Activated naive CD8-positive, alpha-beta T cell treated with anti-CD3 and anti-CD28 coated beads, Interleukin-2, amount 50 U/mL, for 24 hours (primary cell): ENCODE data around the gene CBFA2T2.
"Not testable (repeated sequence)": the region's sequence is repeated elsewhere in the genome, so short reads cannot be mapped to it uniquely, and the experiment has no call there.

Source experiments
- ATAC-seq: fragments of 150-1000 bp; cut with Tn5 transposase; one replicate; pipeline ENCODE4 v1.10.0; 2021
- DNase-seq: peaks from one replicate; pipeline ENCODE4 v3.0.0; 2021
- H3K27ac Mint-ChIP-seq: one replicate; pipeline ENCODE4 v1.8.0; 2021; ENCODE audit warnings: mild to moderate bottlenecking, mixed read lengths
- H3K27me3 Mint-ChIP-seq: one replicate; pipeline ENCODE4 v1.8.0; 2021; ENCODE audit warnings: mixed read lengths
- H3K36me3 Mint-ChIP-seq: one replicate; pipeline ENCODE4 v1.8.0; 2021; ENCODE audit warnings: low read depth, mixed read lengths
- H3K4me1 Mint-ChIP-seq: one replicate; pipeline ENCODE4 v1.8.0; 2021; ENCODE audit warnings: mixed read lengths
- H3K4me3 Mint-ChIP-seq: one replicate; pipeline ENCODE4 v1.8.0; 2021; ENCODE audit warnings: mild to moderate bottlenecking, moderate library complexity, mixed read lengths
- H3K9me3 Mint-ChIP-seq: one replicate; pipeline ENCODE4 v1.8.0; 2021; ENCODE audit warnings: mixed read lengths

CBFA2T2 gene

DNA sequence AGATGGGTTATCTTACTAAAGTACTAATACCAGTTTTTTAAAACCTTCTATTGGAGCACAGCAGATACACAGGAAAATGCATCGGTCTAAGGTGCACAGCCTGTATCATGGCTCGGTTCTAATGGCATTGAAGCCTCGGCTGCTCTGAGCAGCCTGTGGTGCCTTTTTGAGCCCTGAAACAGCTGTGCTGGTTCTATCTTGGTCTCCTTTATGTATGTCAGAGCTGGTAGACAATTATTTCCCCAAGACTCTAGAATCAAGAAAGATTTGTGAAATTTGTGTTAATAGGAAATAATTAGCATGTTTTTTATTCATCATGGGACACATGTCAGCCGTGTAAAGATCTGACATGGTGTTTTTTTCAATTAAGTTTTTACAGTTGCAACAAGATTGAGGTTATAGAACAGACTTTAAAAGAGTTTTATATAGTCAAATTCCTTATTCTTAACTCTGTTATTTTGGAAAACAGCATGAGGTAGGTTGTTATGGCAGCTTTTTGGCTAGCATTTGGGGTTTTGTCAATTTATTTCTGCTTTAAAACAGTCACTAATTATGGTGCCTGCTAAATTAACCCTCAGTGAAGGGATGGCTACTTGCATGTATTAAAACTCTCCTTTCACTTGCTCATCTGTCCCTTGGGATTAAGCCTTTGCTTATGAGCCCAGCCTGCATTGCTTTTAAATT is 132.0 kb downstream of the CBFA2T2 start:
- ATAC-seq: no peak

GRCh38 chr20:33622705-33623365 is 132.9 kb downstream of the CBFA2T2 start:
- peaks cover 16% of the 10 kb centered on the region for H3K36me3 Mint-ChIP-seq
- H3K27ac Mint-ChIP-seq: no peak overlapping the region
- H3K27me3 Mint-ChIP-seq: no peaks in the 10 kb centered on the region
- H3K4me3 Mint-ChIP-seq: no peak overlapping the region
- ATAC-seq (no peak), DNase-seq (no peak)
- peaks cover 11% of the 10 kb centered on the region for H3K4me1 Mint-ChIP-seq
- H3K9me3 Mint-ChIP-seq: no peaks in the 10 kb centered on the region

More for the DNA sequence above, 132.0 kb downstream of the CBFA2T2 start:
- Mint-ChIP-seq H3K9me3 (no peaks in the 10 kb centered on the region), H3K36me3 (peaks cover 16% of the 10 kb centered on the region), H3K4me3 (no peak overlapping the region), H3K27me3 (no peaks in the 10 kb centered on the region), H3K27ac (no peak overlapping the region), H3K4me1 (peaks cover 11% of the 10 kb centered on the region)
- no peak for DNase-seq

DNA sequence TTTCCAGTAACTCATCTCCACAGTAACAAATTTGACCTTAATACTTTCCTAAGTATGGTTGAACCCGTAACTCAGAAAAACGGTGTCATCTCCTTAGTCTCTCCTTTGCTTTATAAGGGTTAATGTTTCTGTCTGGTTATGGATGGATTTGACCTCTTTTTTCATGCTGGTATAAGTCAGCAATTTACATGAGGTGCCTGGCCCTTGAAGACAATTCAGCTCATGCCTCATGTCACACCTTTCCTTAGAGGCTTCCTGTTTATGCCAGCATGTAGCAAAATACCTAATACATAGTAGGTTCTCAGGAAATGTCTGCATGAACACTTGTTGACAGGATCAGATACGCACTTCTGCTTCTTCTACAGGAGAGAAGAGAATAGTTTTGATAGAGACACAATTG is 134.5 kb downstream of the CBFA2T2 start:
- Mint-ChIP-seq H3K9me3 (no peaks in the 10 kb centered on the region), H3K27ac (peak overlapping the region; percentile 44), H3K4me3 (no peak overlapping the region), H3K36me3 (peaks cover 30% of the 10 kb centered on the region), H3K27me3 (no peaks in the 10 kb centered on the region), H3K4me1 (peaks cover 11% of the 10 kb centered on the region)
- ATAC-seq: peak; percentile 68
- no peak for DNase-seq

GRCh38 chr20:33626190-33626589 is 136.3 kb downstream of the CBFA2T2 start:
- H3K36me3 Mint-ChIP-seq: peaks cover 38% of the 10 kb centered on the region
- no peak overlapping the region for H3K4me3 Mint-ChIP-seq
- DNase-seq (no peak), ATAC-seq (no peak)
- no peak overlapping the region for H3K27ac Mint-ChIP-seq
- H3K4me1 Mint-ChIP-seq: peaks cover 11% of the 10 kb centered on the region
- H3K9me3 Mint-ChIP-seq: no peaks in the 10 kb centered on the region
- H3K27me3 Mint-ChIP-seq: no peaks in the 10 kb centered on the region

- Mint-ChIP-seq H3K9me3 (no peaks in the 10 kb centered on the region), H3K36me3 (peaks cover 38% of the 10 kb centered on the region), H3K4me3 (no peak overlapping the region), H3K27ac (no peak overlapping the region), H3K4me1 (peaks cover 11% of the 10 kb centered on the region), H3K27me3 (no peaks in the 10 kb centered on the region)
- ATAC-seq (no peak), DNase-seq (no peak)
These were observed 137.8 kb downstream of the CBFA2T2 start for GRCh38 chr20:33627577-33628216.

GRCh38 chr20:33629533-33629932 is 139.6 kb downstream of the CBFA2T2 start:
- Mint-ChIP-seq H3K36me3 (peaks cover 34% of the 10 kb centered on the region), H3K9me3 (no peaks in the 10 kb centered on the region), H3K27me3 (no peaks in the 10 kb centered on the region), H3K27ac (no peak overlapping the region), H3K4me1 (peaks cover 6% of the 10 kb centered on the region), H3K4me3 (no peak overlapping the region)
- ATAC-seq: no peak
- no peak for DNase-seq

DNA sequence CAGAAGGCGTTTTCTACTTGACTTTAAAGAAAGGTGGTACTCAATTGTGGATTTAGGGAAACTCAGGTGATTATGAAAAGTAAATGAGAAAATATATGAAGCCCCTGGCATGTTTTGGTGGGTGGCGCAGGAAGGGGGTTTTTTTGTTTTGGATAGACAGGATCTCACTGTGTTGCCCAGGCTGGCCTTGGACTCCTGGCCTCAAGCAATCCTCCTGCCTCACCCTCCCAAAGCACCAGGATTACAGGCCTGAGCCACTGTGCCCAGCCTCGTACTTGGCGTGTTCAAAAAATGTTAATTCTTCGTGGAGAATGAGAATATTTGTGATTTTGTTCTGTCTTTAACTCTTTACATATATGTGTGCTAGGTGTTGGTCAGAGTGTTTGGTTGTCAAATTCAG is 140.1 kb downstream of the CBFA2T2 start:
- Mint-ChIP-seq H3K27me3 (no peaks in the 10 kb centered on the region), H3K4me3 (no peak overlapping the region), H3K9me3 (no peaks in the 10 kb centered on the region), H3K27ac (peak overlapping the region; percentile 37), H3K4me1 (peaks cover 3% of the 10 kb centered on the region), H3K36me3 (peaks cover 33% of the 10 kb centered on the region)
- no peak for DNase-seq
- no peak for ATAC-seq

DNA sequence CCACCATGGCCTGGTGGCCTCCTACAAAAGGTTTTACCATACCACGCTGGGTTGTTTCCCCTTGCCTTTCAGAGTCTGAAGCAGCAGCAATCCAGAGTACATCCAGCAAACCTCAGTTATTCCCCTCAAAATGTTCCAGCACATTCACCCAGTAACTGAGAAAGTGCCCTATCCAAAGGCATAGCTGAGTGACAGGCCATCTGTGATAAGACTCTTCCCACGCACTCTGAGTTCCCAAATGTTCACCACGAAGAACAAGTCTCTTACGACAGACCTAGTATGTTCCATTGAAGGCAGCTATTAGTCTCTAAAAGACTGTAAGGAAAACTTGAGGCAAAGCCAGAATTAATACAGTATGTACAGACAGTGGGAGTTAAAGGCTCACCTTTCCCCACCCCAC is 140.6 kb downstream of the CBFA2T2 start:
- H3K4me3 Mint-ChIP-seq: no peak overlapping the region
- no peaks in the 10 kb centered on the region for H3K27me3 Mint-ChIP-seq
- peaks cover 29% of the 10 kb centered on the region for H3K36me3 Mint-ChIP-seq
- H3K4me1 Mint-ChIP-seq: peaks cover 3% of the 10 kb centered on the region
- peak overlapping the region; percentile 37 for H3K27ac Mint-ChIP-seq
- ATAC-seq: no peak
- no peaks in the 10 kb centered on the region for H3K9me3 Mint-ChIP-seq
- DNase-seq: no peak

DNA sequence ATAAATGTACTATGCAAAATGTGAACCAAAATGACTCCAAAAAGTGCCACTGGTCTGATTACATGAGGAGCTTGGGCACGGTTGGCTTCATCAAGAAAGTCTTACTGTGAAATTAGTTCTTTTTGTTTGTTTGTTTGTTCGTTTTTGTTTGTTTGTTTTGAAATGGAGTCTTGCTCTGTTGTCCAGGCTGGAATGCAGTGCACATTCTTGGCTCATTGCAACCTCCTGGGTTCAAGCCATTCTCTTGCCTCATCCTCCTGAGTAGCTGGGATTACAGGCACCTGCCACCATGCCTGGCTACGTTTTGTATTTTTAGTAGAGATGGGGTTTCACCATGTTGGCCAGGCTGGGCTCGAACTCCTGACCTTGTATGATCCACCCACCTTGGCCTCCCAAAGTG is 142.0 kb downstream of the CBFA2T2 start:
- DNase-seq, H3K9me3 Mint-ChIP-seq, H3K4me1 Mint-ChIP-seq, H3K27ac Mint-ChIP-seq, H3K4me3 Mint-ChIP-seq, ATAC-seq, H3K27me3 Mint-ChIP-seq: not testable (repeated sequence)
- H3K36me3 Mint-ChIP-seq: peaks cover 27% of the 10 kb centered on the region

DNA sequence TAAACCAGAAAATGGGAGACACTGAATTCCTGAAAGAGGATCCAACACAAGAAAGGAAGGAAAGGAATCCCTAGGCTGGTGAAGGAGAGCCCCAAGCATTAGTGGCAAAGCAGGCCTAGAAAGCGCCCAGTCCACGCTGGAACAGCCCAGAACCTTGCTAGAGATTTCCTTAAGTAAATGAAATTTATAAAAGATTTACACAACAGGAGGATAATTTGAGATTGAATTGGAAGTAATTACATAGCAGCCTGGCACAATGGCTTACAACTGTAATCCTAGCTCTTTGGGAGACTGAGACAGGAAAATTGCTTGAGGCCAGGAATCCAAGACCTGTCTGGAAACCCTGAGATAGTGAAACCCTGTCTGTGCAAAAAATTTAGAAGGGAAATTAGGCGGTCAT is 145.4 kb downstream of the CBFA2T2 start:
- Mint-ChIP-seq H3K36me3 (peaks cover 9% of the 10 kb centered on the region), H3K9me3 (no peaks in the 10 kb centered on the region)

DNA sequence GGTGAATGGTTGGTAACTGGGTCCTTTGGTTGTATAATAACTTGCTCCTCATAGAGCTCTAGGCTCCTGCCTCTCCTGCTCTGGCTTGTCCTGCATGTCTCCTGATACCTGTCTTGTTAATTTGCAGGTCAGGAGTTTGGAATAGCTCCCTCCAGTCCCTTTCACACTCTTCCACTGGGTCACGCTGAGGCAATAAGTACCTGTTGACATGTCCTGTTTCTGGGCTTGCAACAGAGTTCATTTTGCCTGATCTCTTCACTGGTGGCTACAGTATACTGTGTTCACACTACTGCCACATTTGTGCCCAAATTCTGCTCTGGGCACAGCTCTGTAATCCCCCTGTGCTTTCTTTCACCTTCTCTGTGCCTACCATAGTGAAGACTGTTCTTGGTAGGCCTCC is 146.9 kb downstream of the CBFA2T2 start:
- H3K27me3 Mint-ChIP-seq: no peaks in the 10 kb centered on the region
- no peak overlapping the region for H3K4me3 Mint-ChIP-seq
- ATAC-seq (no peak), DNase-seq (no peak)
- peaks cover 4% of the 10 kb centered on the region for H3K36me3 Mint-ChIP-seq
- peaks cover 3% of the 10 kb centered on the region for H3K4me1 Mint-ChIP-seq
- H3K9me3 Mint-ChIP-seq: no peaks in the 10 kb centered on the region
- no peak overlapping the region for H3K27ac Mint-ChIP-seq

More for the DNA sequence above, 145.4 kb downstream of the CBFA2T2 start:
- DNase-seq (no peak), ATAC-seq (no peak)
- H3K4me1 Mint-ChIP-seq: peaks cover 3% of the 10 kb centered on the region
- no peaks in the 10 kb centered on the region for H3K27me3 Mint-ChIP-seq
- no peak overlapping the region for H3K4me3 Mint-ChIP-seq
- no peak overlapping the region for H3K27ac Mint-ChIP-seq

- DNase-seq (no peak), ATAC-seq (no peak)
- H3K36me3 Mint-ChIP-seq: peaks cover 4% of the 10 kb centered on the region
- no peaks in the 10 kb centered on the region for H3K9me3 Mint-ChIP-seq
- no peaks in the 10 kb centered on the region for H3K4me1 Mint-ChIP-seq
- no peak overlapping the region for H3K27ac Mint-ChIP-seq
- no peak overlapping the region for H3K4me3 Mint-ChIP-seq
- no peaks in the 10 kb centered on the region for H3K27me3 Mint-ChIP-seq
These were observed 150.4 kb downstream of the CBFA2T2 start for GRCh38 chr20:33640287-33640686.

DNA sequence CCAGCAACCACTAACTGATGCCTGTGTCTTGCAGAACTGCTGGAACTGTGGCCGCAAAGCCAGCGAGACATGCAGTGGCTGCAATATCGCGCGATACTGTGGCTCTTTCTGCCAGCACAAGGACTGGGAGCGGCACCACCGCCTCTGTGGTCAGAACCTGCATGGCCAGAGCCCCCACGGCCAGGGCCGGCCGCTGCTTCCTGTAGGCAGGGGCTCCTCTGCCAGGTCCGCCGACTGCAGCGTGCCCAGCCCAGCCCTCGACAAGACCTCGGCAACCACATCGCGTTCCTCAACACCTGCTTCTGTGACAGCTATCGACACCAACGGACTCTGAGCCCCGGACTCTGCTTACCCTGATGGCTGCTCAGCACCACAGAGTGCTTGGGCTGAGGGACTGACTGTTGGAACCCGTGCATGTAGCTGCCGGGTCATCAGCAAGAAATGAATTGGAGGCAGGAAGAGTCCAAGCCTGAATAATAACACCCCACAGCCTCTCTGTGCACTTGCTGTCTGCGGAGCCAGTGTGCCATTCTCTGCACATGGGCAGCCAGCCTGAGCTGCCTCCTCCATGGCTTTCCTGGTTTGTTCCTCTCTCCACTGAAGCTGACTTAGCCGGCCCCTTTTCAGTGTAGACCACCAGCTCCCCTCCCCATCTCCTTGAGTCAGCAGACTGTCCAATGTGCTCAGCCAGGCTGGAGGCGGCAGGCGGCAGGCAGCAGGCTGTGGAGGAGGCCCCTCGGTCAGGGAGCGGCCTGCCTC is 154.6 kb downstream of the CBFA2T2 start:
- Mint-ChIP-seq H3K27me3 (no peaks in the 10 kb centered on the region), H3K36me3 (peaks cover 3% of the 10 kb centered on the region), H3K4me1 (peaks cover 11% of the 10 kb centered on the region), H3K9me3 (no peaks in the 10 kb centered on the region), H3K27ac (peak overlapping the region; percentile 18), H3K4me3 (no peak overlapping the region)
- DNase-seq (no peak), ATAC-seq (no peak)

DNA sequence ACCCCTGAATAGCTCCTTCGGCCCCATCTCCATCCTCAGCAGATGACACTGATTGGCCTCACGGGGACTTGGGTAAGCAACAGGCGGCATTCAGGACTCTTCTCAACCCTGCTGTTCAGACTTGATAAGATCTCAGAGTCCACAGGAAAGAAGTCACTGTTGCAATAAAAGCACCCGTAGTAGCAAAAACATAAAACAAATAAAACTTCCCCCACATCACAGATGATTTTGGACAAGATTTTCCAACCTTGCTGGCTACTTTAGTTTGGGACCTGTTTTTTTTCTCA is 155.1 kb downstream of the CBFA2T2 start:
- H3K36me3 Mint-ChIP-seq: peaks cover 3% of the 10 kb centered on the region
- DNase-seq: no peak
- H3K4me3 Mint-ChIP-seq: no peak overlapping the region
- peaks cover 16% of the 10 kb centered on the region for H3K4me1 Mint-ChIP-seq
- H3K9me3 Mint-ChIP-seq: no peaks in the 10 kb centered on the region
- peak overlapping the region; percentile 18 for H3K27ac Mint-ChIP-seq
- no peak for ATAC-seq
- no peaks in the 10 kb centered on the region for H3K27me3 Mint-ChIP-seq

GRCh38 chr20:33645396-33645795 is 155.5 kb downstream of the CBFA2T2 start:
- DNase-seq (no peak), ATAC-seq (no peak)
- H3K9me3 Mint-ChIP-seq: no peaks in the 10 kb centered on the region
- peaks cover 3% of the 10 kb centered on the region for H3K36me3 Mint-ChIP-seq
- no peak overlapping the region for H3K27ac Mint-ChIP-seq
- H3K4me1 Mint-ChIP-seq: peaks cover 16% of the 10 kb centered on the region
- H3K27me3 Mint-ChIP-seq: no peaks in the 10 kb centered on the region
- no peak overlapping the region for H3K4me3 Mint-ChIP-seq
